KMS-11 (cell line): ENCODE results near the gene MYO9A.

ENCODE experiments used
- H2AFZ ChIP-seq: fragments of 200-600 bp; sonication (generic); 2 replicates; pipeline ENCODE4 v1.6.1; 2016; ENCODE audit warnings: antibody characterized with exemption, mixed run types, low read depth
- H3K27ac ChIP-seq: fragments of 200-600 bp; sonication (generic); 2 replicates; pipeline ENCODE4 v1.6.1; 2016; ENCODE audit warnings: mild to moderate bottlenecking, mixed run types
- H3K27me3 ChIP-seq: fragments of 200-600 bp; sonication (generic); 2 replicates; pipeline ENCODE4 v1.6.1; 2017; ENCODE audit warnings: mild to moderate bottlenecking, low read depth, mixed run types, moderate library complexity; ENCODE audit not compliant: insufficient read depth
- H3K36me3 ChIP-seq: fragments of 200-600 bp; sonication (generic); 2 replicates; pipeline ENCODE4 v1.6.1; 2017; ENCODE audit warnings: mild to moderate bottlenecking, mixed run types; ENCODE audit not compliant: insufficient read depth
- H3K4me1 ChIP-seq: fragments of 200-600 bp; sonication (generic); 2 replicates; pipeline ENCODE4 v1.6.1; 2016; ENCODE audit warnings: mild to moderate bottlenecking, low read depth, mixed run types; ENCODE audit not compliant: poor library complexity, severe bottlenecking
- H3K4me2 ChIP-seq: fragments of 200-600 bp; sonication (generic); 2 replicates; pipeline ENCODE4 v1.7.0; 2016; ENCODE audit warnings: mild to moderate bottlenecking, mixed run types
- H3K4me3 ChIP-seq: fragments of 200-600 bp; sonication (generic); IDR thresholded peaks from 2 replicates; pipeline ENCODE4 v1.6.1; 2017; ENCODE audit warnings: low read depth, low read length, mixed read lengths; ENCODE audit not compliant: insufficient read depth
- H3K79me2 ChIP-seq: fragments of 200-600 bp; sonication (generic); 2 replicates; pipeline ENCODE4 v1.6.1; 2016; ENCODE audit warnings: low read depth, mixed run types; ENCODE audit not compliant: insufficient read depth
- H3K9ac ChIP-seq: fragments of 200-600 bp; sonication (generic); 2 replicates; pipeline ENCODE4 v1.6.1; 2016; ENCODE audit warnings: mild to moderate bottlenecking, mixed run types
- H4K20me1 ChIP-seq: fragments of 200-600 bp; sonication (generic); 2 replicates; pipeline ENCODE4 v1.6.1; 2016; ENCODE audit warnings: mild to moderate bottlenecking, mixed run types; ENCODE audit not compliant: insufficient read depth
- CTCF ChIP-seq: fragments of 200-600 bp; sonication (generic); conservative IDR thresholded peaks from 2 replicates; pipeline ENCODE4 v1.6.1; 2017; ENCODE audit warnings: low read depth, mild to moderate bottlenecking, antibody characterized with exemption, low read length, moderate library complexity, mixed read lengths

The MYO9A gene

DNA sequence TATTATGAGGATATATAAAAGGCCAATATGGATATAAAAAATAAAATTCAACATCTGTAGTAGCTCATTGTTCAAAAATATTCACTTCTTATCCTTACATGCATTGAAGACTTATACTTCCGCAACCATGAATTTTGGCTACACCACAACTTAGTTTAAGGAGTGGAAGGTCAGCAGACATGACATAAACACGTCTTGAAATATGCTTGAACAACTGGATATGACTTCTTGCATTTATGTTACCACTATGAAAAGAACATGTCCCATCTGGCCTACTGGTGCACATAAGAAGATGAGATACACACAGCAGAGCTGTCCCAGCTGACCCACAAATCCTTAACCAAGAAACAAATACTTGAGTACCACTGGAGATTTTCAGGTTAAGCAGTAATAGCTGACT lies 52.1 kb downstream of the MYO9A start:
- Histone ChIP-seq H3K4me1 (no peaks in the 10 kb centered on the region), H2AFZ (no peak overlapping the region), H3K79me2 (no peaks in the 10 kb centered on the region), H3K36me3 (no peaks in the 10 kb centered on the region), H3K4me3 (no peak overlapping the region), H4K20me1 (no peaks in the 10 kb centered on the region), H3K4me2 (no peak overlapping the region), H3K9ac (no peak overlapping the region), H3K27ac (no peak overlapping the region), H3K27me3 (no peaks in the 10 kb centered on the region)
- TF ChIP-seq CTCF: no peak

- Histone ChIP-seq H3K79me2 (no peaks in the 10 kb centered on the region), H3K4me1 (peaks cover 1% of the 10 kb centered on the region)
- no peak for TF ChIP-seq CTCF
These were observed 54.8 kb downstream of the MYO9A start for GRCh38 chr15:72063186-72063585.

GRCh38 chr15:72062319-72062718 lies 55.6 kb downstream of the MYO9A start:
- Histone ChIP-seq H3K27me3 (no peaks in the 10 kb centered on the region), H3K9ac (no peak overlapping the region), H3K4me3 (no peak overlapping the region), H4K20me1 (no peaks in the 10 kb centered on the region), H3K79me2 (no peaks in the 10 kb centered on the region), H3K27ac (no peak overlapping the region), H3K4me2 (no peak overlapping the region), H3K4me1 (peaks cover 10% of the 10 kb centered on the region), H2AFZ (no peak overlapping the region), H3K36me3 (no peaks in the 10 kb centered on the region)
- TF ChIP-seq CTCF: no peak

More at GRCh38 chr15:72063186-72063585, 54.8 kb downstream of the MYO9A start:
- H3K36me3 ChIP-seq: no peaks in the 10 kb centered on the region
- no peak overlapping the region for H3K9ac ChIP-seq
- H3K27me3 ChIP-seq: no peaks in the 10 kb centered on the region
- no peaks in the 10 kb centered on the region for H4K20me1 ChIP-seq
- H3K4me2 ChIP-seq: no peak overlapping the region
- H3K27ac ChIP-seq: no peak overlapping the region
- no peak overlapping the region for H3K4me3 ChIP-seq
- H2AFZ ChIP-seq: no peak overlapping the region

DNA sequence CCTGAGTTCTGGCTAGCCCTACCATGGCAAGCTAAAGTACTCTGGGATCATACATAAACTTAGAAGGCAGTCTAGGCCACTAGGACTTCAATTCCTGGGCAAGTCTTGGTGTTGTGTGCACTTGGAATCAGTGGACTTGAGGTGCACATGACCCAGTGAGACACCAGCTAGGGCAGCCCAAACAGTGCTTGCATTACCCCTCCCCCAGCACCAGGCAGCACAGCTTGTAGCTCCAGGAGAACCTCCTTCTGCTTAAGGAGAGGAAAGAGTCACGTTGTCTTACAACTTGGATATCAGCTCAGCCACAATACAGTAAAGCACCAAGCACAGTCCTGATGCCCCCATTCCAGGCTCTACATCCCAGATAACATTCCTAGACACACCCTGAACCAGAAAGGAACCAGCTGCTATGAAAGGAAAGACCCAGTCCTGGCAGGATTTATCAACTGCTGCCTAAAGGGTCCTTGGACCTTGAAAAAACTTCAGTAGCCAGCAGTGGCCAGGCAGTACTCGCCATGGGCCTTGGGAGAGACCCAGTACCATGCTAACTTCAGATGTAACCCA lies 57.2 kb downstream of the MYO9A start:
- H3K36me3 ChIP-seq: no peaks in the 10 kb centered on the region
- no peaks in the 10 kb centered on the region for H3K27me3 ChIP-seq
- no peak overlapping the region for H3K9ac ChIP-seq
- H3K4me2 ChIP-seq: no peak overlapping the region
- H3K4me3 ChIP-seq: no peak overlapping the region
- no peak for TF ChIP-seq CTCF
- H3K4me1 ChIP-seq: peaks cover 13% of the 10 kb centered on the region
- H4K20me1 ChIP-seq: no peaks in the 10 kb centered on the region
- no peaks in the 10 kb centered on the region for H3K79me2 ChIP-seq
- no peak overlapping the region for H2AFZ ChIP-seq
- H3K27ac ChIP-seq: no peak overlapping the region
